PC-9 (cell line): ENCODE results near the gene PTPN1. TPM values are rescaled to one million over a fixed set of nuclear protein-coding genes. Genes with fewer than 3 reads are reported as not detected.

Source experiments
- Bru-seq: library from RNA; stranded (reverse); fragments of 400-500 nt; gene quantifications from one replicate; lab custom pipeline; 2021; lab: Mats Ljungman, UMichigan
- BruChase-seq, 2 experiments: library from RNA; stranded (reverse); fragments of 400-500 nt; gene quantifications; one replicate each; lab custom pipeline; 2021; lab: Mats Ljungman, UMichigan
- BruUV-seq: library from RNA; stranded (reverse); fragments of 400-500 nt; replicated peaks from 2 replicates; lab custom pipeline; 2021; lab: Mats Ljungman, UMichigan
- CTCF ChIA-PET: fragments of 300-600 bp; sonication (Branson Sonifier 250); formaldehyde crosslinking; loops from one replicate; lab custom pipeline; 2022; ENCODE audit warnings: antibody characterized with exemption; lab: Charles Lee
- POLR2A ChIA-PET: fragments of 300-600 bp; sonication (Branson Sonifier 250); formaldehyde crosslinking; loops from one replicate; lab custom pipeline; 2022; ENCODE audit warnings: antibody characterized with exemption; ENCODE audit not compliant: unreplicated experiment; lab: Charles Lee
- DNase-seq, 2 experiments: peaks; one replicate each; pipeline versions ENCODE4 v3.0.0 to v3.0.0-alpha.2; 2015 to 2022; ENCODE audit warnings: mixed read lengths in 1 of 2
- H2AFZ ChIP-seq: fragments of 200-600 bp; sonication (generic); 2 replicates; pipeline ENCODE4 v1.8.1; 2017; ENCODE audit warnings: antibody characterized with exemption
- H3F3A ChIP-seq: fragments of 200-600 bp; sonication (generic); 2 replicates; pipeline ENCODE4 v1.8.1; 2017; ENCODE audit warnings: antibody characterized with exemption, mild to moderate bottlenecking, low read depth; ENCODE audit not compliant: insufficient read depth
- H3K27ac ChIP-seq: fragments of 200-600 bp; sonication (generic); 2 replicates; pipeline ENCODE4 v1.6.1; 2016; ENCODE audit warnings: mixed run types
- H3K27me3 ChIP-seq: fragments of 200-600 bp; sonication (generic); 2 replicates; pipeline ENCODE4 v1.6.1; 2016; ENCODE audit warnings: low read depth, mixed run types; ENCODE audit not compliant: insufficient read depth
- H3K36me3 ChIP-seq: fragments of 200-600 bp; sonication (generic); 2 replicates; pipeline ENCODE4 v1.6.1; 2016; ENCODE audit warnings: low read depth, mixed run types
- H3K4me1 ChIP-seq: fragments of 200-600 bp; sonication (generic); replicated peaks from 2 replicates; pipeline ENCODE4 v1.6.1; 2016; ENCODE audit warnings: mixed run types; ENCODE audit not compliant: insufficient read depth
- H3K4me2 ChIP-seq: fragments of 200-600 bp; sonication (generic); 2 replicates; pipeline ENCODE4 v1.6.1; 2017; ENCODE audit warnings: mixed run types
- H3K4me3 ChIP-seq: fragments of 200-600 bp; sonication (generic); 2 replicates; pipeline ENCODE4 v1.6.1; 2016; ENCODE audit warnings: mixed run types
- H3K79me2 ChIP-seq: fragments of 200-600 bp; sonication (generic); 2 replicates; pipeline ENCODE4 v1.6.1; 2017; ENCODE audit warnings: low read depth, mixed run types
- H3K9me2 ChIP-seq: fragments of 200-600 bp; sonication (generic); 2 replicates; pipeline ENCODE4 v1.8.1; 2017; ENCODE audit warnings: mild to moderate bottlenecking; ENCODE audit not compliant: insufficient read depth
- H3K9me3 ChIP-seq: fragments of 200-600 bp; sonication (generic); 2 replicates; pipeline ENCODE4 v1.8.1; 2016; ENCODE audit warnings: low read depth; ENCODE audit not compliant: insufficient read depth
- H4K20me1 ChIP-seq: fragments of 200-600 bp; sonication (generic); 2 replicates; pipeline ENCODE4 v1.8.1; 2017; ENCODE audit not compliant: insufficient read depth
- CTCF ChIP-seq: fragments of 200-600 bp; sonication (generic); conservative IDR thresholded peaks from 2 replicates; pipeline ENCODE4 v1.6.1; 2017; ENCODE audit warnings: mixed run types, antibody characterized with exemption, mild to moderate bottlenecking, moderate library complexity
- EZH2 ChIP-seq: fragments of 200-600 bp; sonication (generic); IDR thresholded peaks from 2 replicates; pipeline ENCODE4 v1.8.0; 2017; ENCODE audit warnings: antibody characterized with exemption, low read depth
- intact Hi-C: fragments of 100-400 bp; cut with micrococcal nuclease; formaldehyde crosslinking; loops from one replicate; pipeline ENCODE4 v1.10.0; 2022; ENCODE audit not compliant: unreplicated experiment
- long read RNA-seq: library from polyadenylated mRNA; stranded (forward); transcript quantifications from one replicate; pipeline ENCODE4 v2.0.0, GENCODE V29; 2022
- total RNA-seq: library from RNA; stranded (reverse); gene quantifications from 2 replicates; pipeline ENCODE4 v1.2.3, GENCODE V29; 2021

Gene PTPN1
- 46.3 and 59.8 TPM in 2 replicates for total RNA-seq
- percentile 97 among the genes with signal in this experiment for Bru-seq, nascent RNA
- BruChase-seq, experiment 1, labeled RNA remaining after a 2-hour chase: percentile 89 among the genes with signal in this experiment
- BruChase-seq, experiment 2, labeled RNA remaining after a 6-hour chase: percentile 91 among the genes with signal in this experiment
- long read RNA-seq, full-length matches to known transcripts: 11 of 18 reads
- long read RNA-seq, partial matches to known transcripts: 7 of 18 reads
- long read RNA-seq, other reads (novel, unspliced or antisense): 0 of 18 reads

GRCh38 chr20:50509923-50510705, at the start of gene PTPN1:
Gene PTPN1, plus strand, starts transcription at chr20:50510383. Its CDS starts 145 bp downstream, at chr20:50510528.
- H3K9me2 ChIP-seq: no peaks in the 10 kb centered on the region
- peak within 1 kb of the TSS; percentile 79 for H2AFZ ChIP-seq
- H3K27me3 ChIP-seq: no peaks in the 10 kb centered on the region
- H3K4me1 ChIP-seq: peaks cover 41% of the 10 kb centered on the region
- H3K4me2 ChIP-seq: peak within 1 kb of the TSS; percentile 98
- peak within 1 kb of the TSS; percentile 35 for H3K27ac ChIP-seq
- H3F3A ChIP-seq: peaks cover 19% of the 10 kb centered on the region; the same call in 1 of the 2 replicates
- no TSS peak for BruUV-seq
- peaks cover 14% of the 10 kb centered on the region; the same call in 1 of the 2 replicates for H4K20me1 ChIP-seq
- POLR2A ChIA-PET: interaction anchor here (0.5 to 0.6 kb wide), 3 partner anchors 15 to 234 kb away, joined by 3 to 6 read pairs (median 4); no protein-coding TSS in a partner anchor
- H3K79me2 ChIP-seq: peaks cover 49% of the 10 kb centered on the region
- 0 out of 2 replicates have a peak, but pooled peaks have one; percentile 11 for TF ChIP-seq CTCF
- no peak for TF ChIP-seq EZH2
- DNase-seq: peak; percentile 97 to 99
- H3K9me3 ChIP-seq: no peaks in the 10 kb centered on the region
- H3K4me3 ChIP-seq: peak within 1 kb of the TSS; percentile 75
- peaks cover 7% of the 10 kb centered on the region; the same call in 1 of the 2 replicates for H3K36me3 ChIP-seq
- CTCF ChIA-PET: interaction anchor here (0.6 kb wide), 1 partner anchor 46 kb away, joined by 6 read pairs; no protein-coding TSS in a partner anchor
- intact Hi-C loops: loop anchor here (1.0 to 2.0 kb wide), 2 partner anchors 31 to 55 kb away; no protein-coding TSS in a partner anchor

GRCh38 chr20:50460608-50461267, 49.4 kb upstream of the PTPN1 start:
- H3K4me2 ChIP-seq: peak overlapping the region; percentile 14; the same call in 1 of the 2 replicates

More at GRCh38 chr20:50460608-50461267, 49.4 kb upstream of the PTPN1 start:
- Histone ChIP-seq H3K9me2 (no peaks in the 10 kb centered on the region), H3K27me3 (no peaks in the 10 kb centered on the region), H3K36me3 (no peaks in the 10 kb centered on the region), H3K9me3 (no peaks in the 10 kb centered on the region), H4K20me1 (no peaks in the 10 kb centered on the region), H3K4me3 (no peak overlapping the region), H3F3A (peaks cover 19% of the 10 kb centered on the region; the same call in 1 of the 2 replicates), H3K27ac (no peak overlapping the region), H3K79me2 (no peaks in the 10 kb centered on the region), H2AFZ (no peak overlapping the region), H3K4me1 (peaks cover 43% of the 10 kb centered on the region)
- TF ChIP-seq EZH2 (no peak), CTCF (peak; percentile 99)
- POLR2A ChIA-PET: no interaction called here
- CTCF ChIA-PET: no interaction called here
- DNase-seq: peak; percentile 70 to 90
- no TSS peak for BruUV-seq
- intact Hi-C loops: loop anchor here (1.0 to 10.0 kb wide), 7 partner anchors 46 to 386 kb away; partner anchors contain the start of gene CEBPB
